Measurements from ENCODE around the gene NRCAM.

The NRCAM gene

GRCh38 chr7:108193594-108194498, 262.4 kb downstream of the NRCAM start:
- H3K4me3 ChIP-seq (ENCODE audit: low read depth, low read length): no peak overlapping the region
- peak; percentile 24 for DNase-seq (ENCODE audit: low read depth)

DNA sequence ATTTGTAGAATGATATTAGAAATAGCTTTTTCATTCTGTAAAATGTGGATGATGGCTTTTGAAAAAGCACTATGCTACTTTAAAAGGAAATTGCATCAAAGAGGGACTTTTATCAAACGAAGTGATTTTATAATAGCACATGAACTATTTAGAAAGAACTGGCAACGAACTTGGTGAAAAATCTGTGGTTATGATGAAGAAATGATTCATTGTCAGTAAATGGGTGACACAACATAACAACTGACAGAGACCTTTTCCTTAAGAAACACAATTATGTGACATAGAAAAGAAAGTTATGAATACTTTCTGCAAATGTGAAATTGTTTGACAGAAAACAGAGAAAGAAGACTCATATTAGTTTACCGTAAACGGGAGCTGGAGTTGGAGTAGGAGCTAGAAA, 265.3 kb downstream of the NRCAM start:
- no peak overlapping the region for H3K4me3 ChIP-seq (ENCODE audit: low read depth, low read length)
- DNase-seq (ENCODE audit: low read depth): no peak
- TF ChIP-seq, protein P1, sequence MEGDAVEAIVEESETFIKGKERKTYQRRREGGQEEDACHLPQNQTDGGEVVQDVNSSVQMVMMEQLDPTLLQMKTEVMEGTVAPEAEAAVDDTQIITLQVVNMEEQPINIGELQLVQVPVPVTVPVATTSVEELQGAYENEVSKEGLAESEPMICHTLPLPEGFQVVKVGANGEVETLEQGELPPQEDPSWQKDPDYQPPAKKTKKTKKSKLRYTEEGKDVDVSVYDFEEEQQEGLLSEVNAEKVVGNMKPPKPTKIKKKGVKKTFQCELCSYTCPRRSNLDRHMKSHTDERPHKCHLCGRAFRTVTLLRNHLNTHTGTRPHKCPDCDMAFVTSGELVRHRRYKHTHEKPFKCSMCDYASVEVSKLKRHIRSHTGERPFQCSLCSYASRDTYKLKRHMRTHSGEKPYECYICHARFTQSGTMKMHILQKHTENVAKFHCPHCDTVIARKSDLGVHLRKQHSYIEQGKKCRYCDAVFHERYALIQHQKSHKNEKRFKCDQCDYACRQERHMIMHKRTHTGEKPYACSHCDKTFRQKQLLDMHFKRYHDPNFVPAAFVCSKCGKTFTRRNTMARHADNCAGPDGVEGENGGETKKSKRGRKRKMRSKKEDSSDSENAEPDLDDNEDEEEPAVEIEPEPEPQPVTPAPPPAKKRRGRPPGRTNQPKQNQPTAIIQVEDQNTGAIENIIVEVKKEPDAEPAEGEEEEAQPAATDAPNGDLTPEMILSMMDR (conservative IDR thresholded peaks at IDR 0.05; ENCODE audit: low read depth, low read length): no peak

More at GRCh38 chr7:108193594-108194498, 262.4 kb downstream of the NRCAM start:
- TF ChIP-seq, protein P1 (conservative IDR thresholded peaks at IDR 0.05; ENCODE audit: low read depth, low read length): no peak

DNA sequence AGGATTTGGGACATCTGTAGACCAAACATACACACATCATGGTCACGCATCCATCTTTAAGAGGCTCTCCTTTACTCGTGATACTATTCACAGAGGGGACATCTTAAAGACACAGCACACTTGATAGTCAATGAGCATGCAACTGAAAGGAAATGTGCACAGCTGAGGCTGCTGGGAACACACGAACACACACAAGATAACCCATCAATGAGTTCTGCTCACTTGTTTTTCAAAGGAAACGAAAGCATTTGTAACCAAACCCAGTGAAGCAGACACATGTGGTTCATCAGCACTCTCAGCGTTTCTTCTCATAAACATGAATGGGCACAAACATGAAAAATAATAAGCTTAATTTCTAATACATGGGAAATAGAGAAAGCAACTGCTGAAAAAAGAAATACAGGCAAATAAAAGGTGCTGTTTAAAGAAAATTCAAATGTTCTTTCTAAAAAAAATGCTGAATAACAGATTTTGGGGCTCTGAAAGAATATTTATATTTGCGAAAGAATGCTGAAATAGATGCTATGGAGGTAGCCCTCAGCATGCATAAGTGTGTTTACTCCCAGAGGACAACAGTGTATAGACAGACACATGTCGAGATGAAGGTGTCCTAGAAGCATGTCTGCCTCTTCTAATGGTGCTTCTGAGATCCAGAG, 266.4 kb downstream of the NRCAM start:
- TF ChIP-seq, protein P1 (conservative IDR thresholded peaks at IDR 0.05; ENCODE audit: low read depth, low read length): no peak
- H3K4me3 ChIP-seq (ENCODE audit: low read depth, low read length): no peak overlapping the region
- DNase-seq (ENCODE audit: low read depth): no peak

GRCh38 chr7:108188724-108189123, 267.5 kb downstream of the NRCAM start:
- no peak for DNase-seq (ENCODE audit: low read depth)
- TF ChIP-seq, protein P1 (conservative IDR thresholded peaks at IDR 0.05; ENCODE audit: low read depth, low read length): no peak
- no peak overlapping the region for H3K4me3 ChIP-seq (ENCODE audit: low read depth, low read length)

- TF ChIP-seq, protein P1 (conservative IDR thresholded peaks at IDR 0.05; ENCODE audit: low read depth, low read length): peak; percentile 63
- DNase-seq (ENCODE audit: low read depth): peak; percentile 84
- H3K4me3 ChIP-seq (ENCODE audit: low read depth, low read length): no peak overlapping the region
These were observed 274.9 kb downstream of the NRCAM start for GRCh38 chr7:108181073-108181985.

- DNase-seq (ENCODE audit: low read depth): no peak
- H3K4me3 ChIP-seq (ENCODE audit: low read depth, low read length): no peak overlapping the region
These were observed 277.8 kb downstream of the NRCAM start for GRCh38 chr7:108178398-108178797.

More at GRCh38 chr7:108178398-108178797, 277.8 kb downstream of the NRCAM start:
- TF ChIP-seq, protein P1 (conservative IDR thresholded peaks at IDR 0.05; ENCODE audit: low read depth, low read length): no peak
